Kidney epithelial cell (primary cell): ENCODE results near the gene G2E3. TPM values are rescaled to one million over a fixed set of nuclear protein-coding genes. Genes with fewer than 3 reads are reported as not detected.
A peak's percentile ranks its signal among the peaks of the same experiment; 100 is the strongest.

ENCODE experiments used
- DNase-seq: peaks from one replicate; pipeline ENCODE4 v3.0.0-alpha.2; 2010; ENCODE audit warnings: low read depth
- H3K27me3 ChIP-seq: 2 replicates; pipeline ENCODE4 v1.6.0; 2011; ENCODE audit warnings: low read length; ENCODE audit not compliant: control insufficient read depth, insufficient read depth
- H3K36me3 ChIP-seq: 2 replicates; pipeline ENCODE4 v1.5.1; 2011; ENCODE audit warnings: low read length; ENCODE audit not compliant: control insufficient read depth, insufficient read depth
- H3K4me3 ChIP-seq: 2 replicates; pipeline ENCODE4 v1.5.1; 2011; ENCODE audit warnings: low read depth, mild to moderate bottlenecking, control low read depth, low read length
- CTCF ChIP-seq: IDR thresholded peaks from 2 replicates; pipeline ENCODE4 v1.5.1; 2011; ENCODE audit warnings: mild to moderate bottlenecking, moderate library complexity, low read length, control low read depth, inconsistent platforms; ENCODE audit not compliant: insufficient read depth, poor library complexity, severe bottlenecking
- total RNA-seq: library from RNA; depleted of rRNA; stranded (reverse); fragments of >200 nt; gene quantifications from 2 replicates; pipeline ENCODE4 v1.2.3, GENCODE V29; 2015

The G2E3 gene
- total RNA-seq, 1 donor from 2014 or later, result 8.7 TPM

GRCh38 chr14:30551460-30551859 is 7.5 kb upstream of the G2E3 start:
- no peak overlapping the region for H3K4me3 ChIP-seq
- no peak for DNase-seq

GRCh38 chr14:30553311-30553989 is 5.5 kb upstream of the G2E3 start:
- Histone ChIP-seq H3K4me3 (no peak overlapping the region), H3K27me3 (no peaks in the 10 kb centered on the region), H3K36me3 (no peaks in the 10 kb centered on the region)
- TF ChIP-seq CTCF, result no peak
- DNase-seq, result no peak

More at GRCh38 chr14:30551460-30551859, 7.5 kb upstream of the G2E3 start:
- Histone ChIP-seq H3K36me3 (no peaks in the 10 kb centered on the region), H3K27me3 (no peaks in the 10 kb centered on the region)
- TF ChIP-seq CTCF, result peak; percentile 2

DNA sequence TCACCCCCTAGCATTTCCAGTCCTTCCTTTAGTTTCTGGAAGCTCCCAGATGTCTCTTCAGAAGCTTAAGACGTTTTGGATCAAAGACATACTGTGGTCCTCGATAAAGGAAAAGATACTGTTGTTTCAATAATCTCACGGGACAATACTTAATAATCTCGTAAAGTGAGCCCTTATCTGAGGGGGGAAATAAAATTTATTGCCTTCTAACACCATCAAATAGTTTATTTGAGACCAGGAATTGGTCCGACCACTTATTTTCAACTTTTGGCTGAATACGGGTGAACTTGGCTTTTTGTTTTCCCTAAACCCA is 640 bp upstream of the G2E3 start:
- DNase-seq, result no peak
- H3K4me3 ChIP-seq, result peak overlapping the region; percentile 90
- H3K36me3 ChIP-seq, result no peaks in the 10 kb centered on the region
- no peaks in the 10 kb centered on the region for H3K27me3 ChIP-seq
- TF ChIP-seq CTCF, result no peak

DNA sequence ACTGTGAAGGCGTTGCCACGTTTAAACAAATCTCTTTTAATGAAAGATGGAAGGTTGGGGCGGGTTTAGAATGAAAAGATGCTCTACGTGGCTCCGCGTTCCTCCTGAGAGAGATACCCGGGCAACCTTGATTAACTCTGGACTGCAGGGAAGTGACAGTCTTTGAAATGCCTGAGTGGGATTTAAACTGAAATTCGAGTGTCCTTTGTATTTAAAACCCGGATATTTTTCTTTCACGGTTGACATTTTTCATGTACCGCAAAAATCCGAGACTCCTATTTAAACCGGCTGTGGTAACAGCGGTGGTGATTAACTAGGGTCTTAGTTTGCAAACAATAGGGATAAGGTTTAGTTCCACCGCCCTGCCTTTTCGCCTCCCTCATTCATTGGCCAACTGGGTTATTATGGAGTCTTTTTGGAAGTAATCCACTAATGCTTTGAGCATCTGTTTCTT is 707 bp downstream of the G2E3 start:
- Histone ChIP-seq H3K27me3 (no peaks in the 10 kb centered on the region), H3K36me3 (no peaks in the 10 kb centered on the region), H3K4me3 (peak overlapping the region; percentile 90)
- DNase-seq, result no peak
- TF ChIP-seq CTCF, result no peak

DNA sequence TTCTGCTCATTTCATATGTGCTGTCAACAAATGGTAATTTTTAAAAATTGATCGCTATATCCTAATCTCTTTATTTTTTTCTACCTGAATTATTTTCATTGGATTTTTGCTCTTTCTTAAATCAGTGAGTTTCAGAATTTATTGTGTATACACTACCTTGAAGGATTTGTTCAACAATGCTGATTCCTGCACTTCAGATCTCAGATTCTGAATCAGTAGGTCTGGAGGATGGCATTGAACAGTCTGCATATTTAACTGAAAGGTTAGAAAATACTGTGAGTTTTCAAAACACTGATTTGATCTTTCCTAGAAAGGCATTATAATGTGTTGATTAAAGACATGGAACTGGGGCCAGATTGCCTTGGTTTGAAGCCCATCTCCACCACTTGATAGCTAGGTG is 1.6 kb downstream of the G2E3 start:
- no peak for TF ChIP-seq CTCF
- no peaks in the 10 kb centered on the region for H3K27me3 ChIP-seq
- H3K4me3 ChIP-seq, result peak overlapping the region; percentile 90
- no peak for DNase-seq
- H3K36me3 ChIP-seq, result no peaks in the 10 kb centered on the region

- Histone ChIP-seq H3K36me3 (no peaks in the 10 kb centered on the region), H3K4me3 (no peak overlapping the region), H3K27me3 (no peaks in the 10 kb centered on the region)
- TF ChIP-seq CTCF, result no peak
- DNase-seq, result no peak
These were observed 5.4 kb downstream of the G2E3 start for GRCh38 chr14:30564235-30564867.
